Lower leg skin (tissue), 3 donors: ENCODE measurements around the gene GALK2.

Experiments used
- POLR2A ChIP-seq, 2 donors: fragments of 450-650 bp; IDR thresholded peaks; one replicate each; pipeline ENCODE4 v1.6.1; 2016 to 2017; ENCODE audit warnings: antibody characterized with exemption in 2 of 2, mild to moderate bottlenecking in 1 of 2, moderate library complexity in 1 of 2
- TF ChIP-seq, protein P1 (sequence below), 3 donors: fragments of 450-650 bp; IDR thresholded peaks; one replicate each; pipeline ENCODE4 v1.5.1; 2016; ENCODE audit warnings: antibody characterized with exemption in 3 of 3, mild to moderate bottlenecking in 3 of 3, moderate library complexity in 2 of 3

DNA sequence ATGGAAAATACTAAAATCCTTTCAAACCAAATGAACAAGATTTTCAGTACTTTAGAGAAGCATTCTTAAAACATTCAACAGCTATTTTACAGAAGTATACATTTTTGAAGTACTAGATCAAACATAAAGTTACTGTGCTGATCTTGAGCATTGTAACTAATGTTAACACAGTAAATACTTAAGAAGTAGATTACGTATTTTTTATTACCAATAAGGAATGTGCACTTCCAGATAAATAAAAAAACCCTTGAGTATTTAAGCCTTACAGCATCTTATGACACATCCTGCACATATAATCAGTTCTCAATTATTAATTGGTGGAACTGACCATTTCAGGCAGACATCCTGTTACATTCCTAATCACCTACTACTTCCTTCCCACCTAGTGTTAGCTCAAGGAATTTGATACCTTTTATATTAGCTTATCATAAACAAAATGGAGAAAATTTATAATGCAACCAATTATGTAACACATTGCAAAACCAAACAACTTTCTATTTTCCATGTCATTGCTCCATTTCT is 47.4 kb upstream of the GALK2 start:
- no peak for TF ChIP-seq POLR2A (IDR thresholded peaks at IDR 0.05)
- TF ChIP-seq, protein P1, sequence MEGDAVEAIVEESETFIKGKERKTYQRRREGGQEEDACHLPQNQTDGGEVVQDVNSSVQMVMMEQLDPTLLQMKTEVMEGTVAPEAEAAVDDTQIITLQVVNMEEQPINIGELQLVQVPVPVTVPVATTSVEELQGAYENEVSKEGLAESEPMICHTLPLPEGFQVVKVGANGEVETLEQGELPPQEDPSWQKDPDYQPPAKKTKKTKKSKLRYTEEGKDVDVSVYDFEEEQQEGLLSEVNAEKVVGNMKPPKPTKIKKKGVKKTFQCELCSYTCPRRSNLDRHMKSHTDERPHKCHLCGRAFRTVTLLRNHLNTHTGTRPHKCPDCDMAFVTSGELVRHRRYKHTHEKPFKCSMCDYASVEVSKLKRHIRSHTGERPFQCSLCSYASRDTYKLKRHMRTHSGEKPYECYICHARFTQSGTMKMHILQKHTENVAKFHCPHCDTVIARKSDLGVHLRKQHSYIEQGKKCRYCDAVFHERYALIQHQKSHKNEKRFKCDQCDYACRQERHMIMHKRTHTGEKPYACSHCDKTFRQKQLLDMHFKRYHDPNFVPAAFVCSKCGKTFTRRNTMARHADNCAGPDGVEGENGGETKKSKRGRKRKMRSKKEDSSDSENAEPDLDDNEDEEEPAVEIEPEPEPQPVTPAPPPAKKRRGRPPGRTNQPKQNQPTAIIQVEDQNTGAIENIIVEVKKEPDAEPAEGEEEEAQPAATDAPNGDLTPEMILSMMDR (IDR thresholded peaks at IDR 0.05), result no peak
